WTC11 (cell line): ENCODE measurements around the gene SHISA6. TPM values are rescaled to one million over a fixed set of nuclear protein-coding genes. Genes with fewer than 3 reads are reported as not detected.

Source experiments
- ATAC-seq: fragments of 200-7000 bp; cut with Tn5 transposase; 2 replicates; pipeline ENCODE4 v1.10.0; 2021; ENCODE audit warnings: mild to moderate bottlenecking, moderate library complexity
- CTCF ChIA-PET: fragments of 300-600 bp; sonication (Branson Sonifier 250); formaldehyde crosslinking; loops from one replicate; lab custom pipeline; 2021; ENCODE audit warnings: antibody characterized with exemption; lab: Charles Lee
- POLR2A ChIA-PET: fragments of 350-600 bp; sonication (Branson Sonifier 250); formaldehyde crosslinking; loops from one replicate; lab custom pipeline; 2021; ENCODE audit warnings: antibody characterized with exemption; lab: Charles Lee
- DNase-seq: peaks from one replicate; pipeline ENCODE4 v3.0.0; 2021; ENCODE audit warnings: low spot score
- H3K27ac Mint-ChIP-seq: 2 replicates; pipeline ENCODE4 v1.8.0; 2021; ENCODE audit warnings: mixed read lengths
- H3K27me3 Mint-ChIP-seq: 2 replicates; pipeline ENCODE4 v1.8.0; 2021; ENCODE audit warnings: low read depth, mild to moderate bottlenecking, moderate library complexity, mixed read lengths
- H3K36me3 Mint-ChIP-seq: 2 replicates; pipeline ENCODE4 v1.8.0; 2021; ENCODE audit warnings: mixed read lengths
- H3K4me1 Mint-ChIP-seq: 2 replicates; pipeline ENCODE4 v1.8.0; 2022; ENCODE audit warnings: mixed read lengths
- H3K4me3 Mint-ChIP-seq: 2 replicates; pipeline ENCODE4 v1.8.0; 2021; ENCODE audit warnings: mild to moderate bottlenecking, moderate library complexity, mixed read lengths
- H3K9me3 Mint-ChIP-seq: 2 replicates; pipeline ENCODE4 v1.8.0; 2021; ENCODE audit warnings: mixed read lengths
- E2F4 ChIP-seq: sonication (generic); formaldehyde crosslinking; IDR thresholded peaks from 2 replicates; pipeline ENCODE4 v1.8.1; 2022; ENCODE audit warnings: low read depth, mild to moderate bottlenecking, moderate library complexity, missing genetic modification reagents, borderline replicate concordance
- ERG ChIP-seq: fragments of 250-450 bp; sonication (Bioruptor Pico); IDR thresholded peaks from 2 replicates; pipeline ENCODE4 v1.8.0; 2021; ENCODE audit warnings: mild to moderate bottlenecking
- FOXP1 ChIP-seq: sonication (generic); formaldehyde crosslinking; IDR thresholded peaks from 2 replicates; pipeline ENCODE4 v1.8.0; 2022; ENCODE audit warnings: missing genetic modification reagents, mild to moderate bottlenecking, moderate library complexity, borderline replicate concordance
- GABPB1 ChIP-seq: sonication (generic); formaldehyde crosslinking; IDR thresholded peaks from 2 replicates; pipeline ENCODE4 v1.8.1; 2023; ENCODE audit warnings: mild to moderate bottlenecking, missing genetic modification reagents
- KAT7 ChIP-seq: sonication (generic); formaldehyde crosslinking; IDR thresholded peaks from 2 replicates; pipeline ENCODE4 v1.8.1; 2023; ENCODE audit warnings: missing genetic modification reagents, mild to moderate bottlenecking, borderline replicate concordance
- MLX ChIP-seq: sonication (generic); formaldehyde crosslinking; IDR thresholded peaks from 2 replicates; pipeline ENCODE4 v1.8.1; 2023; ENCODE audit warnings: mild to moderate bottlenecking, missing genetic modification reagents, moderate library complexity
- NFATC4 ChIP-seq: fragments of 250-450 bp; sonication (Bioruptor Pico); IDR thresholded peaks from 2 replicates; pipeline ENCODE4 v1.9.0; 2021; ENCODE audit warnings: mild to moderate bottlenecking
- NFE2L1 ChIP-seq: sonication (generic); formaldehyde crosslinking; IDR thresholded peaks from 2 replicates; pipeline ENCODE4 v1.8.1; 2023; ENCODE audit warnings: missing genetic modification reagents
- NFYB ChIP-seq: sonication (generic); formaldehyde crosslinking; conservative IDR thresholded peaks from 2 replicates; pipeline ENCODE4 v1.8.0; 2022; ENCODE audit warnings: low read depth, missing genetic modification reagents
- NR1H2 ChIP-seq: sonication (generic); formaldehyde crosslinking; IDR thresholded peaks from 2 replicates; pipeline ENCODE4 v1.9.0; 2021; ENCODE audit warnings: mild to moderate bottlenecking, moderate library complexity, missing genetic modification reagents
- NR2C2 ChIP-seq: sonication (generic); formaldehyde crosslinking; IDR thresholded peaks from 2 replicates; pipeline ENCODE4 v1.8.0; 2022; ENCODE audit warnings: mild to moderate bottlenecking, missing genetic modification reagents
- PRRX2 ChIP-seq: fragments of 250-450 bp; sonication (Bioruptor Pico); IDR thresholded peaks from 2 replicates; pipeline ENCODE4 v1.8.0; 2021; ENCODE audit warnings: mild to moderate bottlenecking
- SMAD4 ChIP-seq: sonication (generic); formaldehyde crosslinking; IDR thresholded peaks from 2 replicates; pipeline ENCODE4 v1.8.0; 2022; ENCODE audit warnings: mild to moderate bottlenecking, missing genetic modification reagents
- SP1 ChIP-seq: sonication (generic); formaldehyde crosslinking; conservative IDR thresholded peaks from 2 replicates; pipeline ENCODE4 v1.8.1; 2022; ENCODE audit warnings: missing genetic modification reagents
- TEAD4 ChIP-seq: sonication (generic); formaldehyde crosslinking; IDR thresholded peaks from 2 replicates; pipeline ENCODE4 v1.8.0; 2022; ENCODE audit warnings: mild to moderate bottlenecking, missing genetic modification reagents
- TP53 ChIP-seq: sonication (generic); formaldehyde crosslinking; IDR thresholded peaks from 2 replicates; pipeline ENCODE4 v1.8.1; 2023; ENCODE audit warnings: mild to moderate bottlenecking, missing genetic modification reagents
- ZNF263 ChIP-seq: sonication (generic); formaldehyde crosslinking; IDR thresholded peaks from 2 replicates; pipeline ENCODE4 v1.8.1; 2022; ENCODE audit warnings: low read depth, mild to moderate bottlenecking, moderate library complexity, missing genetic modification reagents
- ZNF317 ChIP-seq: sonication (generic); formaldehyde crosslinking; IDR thresholded peaks from 2 replicates; pipeline ENCODE4 v1.8.1; 2023; ENCODE audit warnings: low read depth, mild to moderate bottlenecking, moderate library complexity, missing genetic modification reagents, borderline replicate concordance
- ZNF671 ChIP-seq: fragments of 250-450 bp; sonication (Bioruptor Pico); IDR thresholded peaks from 2 replicates; pipeline ENCODE4 v1.8.0; 2021; ENCODE audit warnings: mild to moderate bottlenecking
- total RNA-seq: library from RNA; stranded (reverse); gene quantifications from 3 replicates; pipeline ENCODE4 v1.2.3, GENCODE V29; 2021
- TF ChIP-seq, protein P1 (sequence below): sonication (generic); formaldehyde crosslinking; IDR thresholded peaks from 2 replicates; pipeline ENCODE4 v1.8.1; 2022; ENCODE audit warnings: mild to moderate bottlenecking, missing genetic modification reagents, moderate library complexity, borderline replicate concordance
- TF ChIP-seq, protein P2 (sequence below): fragments of 250-450 bp; sonication (Bioruptor Pico); IDR thresholded peaks from 2 replicates; pipeline ENCODE4 v1.9.0; 2021; ENCODE audit warnings: mild to moderate bottlenecking
- TF ChIP-seq, protein P3 (sequence below): sonication (generic); formaldehyde crosslinking; conservative IDR thresholded peaks from 2 replicates; pipeline ENCODE4 v1.8.1; 2022; ENCODE audit warnings: mild to moderate bottlenecking, missing genetic modification reagents
- TF ChIP-seq, protein P4 (sequence below): sonication (generic); formaldehyde crosslinking; IDR thresholded peaks from 2 replicates; pipeline ENCODE4 v1.8.0; 2022; ENCODE audit warnings: mild to moderate bottlenecking, missing genetic modification reagents

The SHISA6 gene
- total RNA-seq, 1 experiment from 2014 or later: 1.1 TPM

DNA sequence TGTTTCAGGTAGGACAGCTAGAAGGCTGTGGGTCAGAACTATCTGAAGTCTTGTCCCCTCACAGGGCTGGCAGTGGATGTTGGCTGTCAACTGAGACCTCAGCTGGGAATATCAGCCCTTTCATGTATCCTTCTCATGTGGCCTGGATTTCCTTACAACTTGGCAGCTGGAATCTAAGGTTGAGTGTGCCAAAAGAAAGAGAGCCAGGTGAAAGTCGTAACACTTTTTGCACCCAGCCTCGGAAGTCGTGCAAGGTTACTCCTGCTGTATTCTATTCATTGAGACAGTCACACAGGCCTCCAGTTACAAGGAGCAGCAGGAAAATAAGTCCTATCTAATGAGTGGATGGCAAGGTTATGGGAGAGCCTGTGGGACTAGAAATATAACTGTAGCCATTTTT, 304.7 kb downstream of the SHISA6 start (continued):
- no peak for TF ChIP-seq ZNF263
- TF ChIP-seq, protein P1, sequence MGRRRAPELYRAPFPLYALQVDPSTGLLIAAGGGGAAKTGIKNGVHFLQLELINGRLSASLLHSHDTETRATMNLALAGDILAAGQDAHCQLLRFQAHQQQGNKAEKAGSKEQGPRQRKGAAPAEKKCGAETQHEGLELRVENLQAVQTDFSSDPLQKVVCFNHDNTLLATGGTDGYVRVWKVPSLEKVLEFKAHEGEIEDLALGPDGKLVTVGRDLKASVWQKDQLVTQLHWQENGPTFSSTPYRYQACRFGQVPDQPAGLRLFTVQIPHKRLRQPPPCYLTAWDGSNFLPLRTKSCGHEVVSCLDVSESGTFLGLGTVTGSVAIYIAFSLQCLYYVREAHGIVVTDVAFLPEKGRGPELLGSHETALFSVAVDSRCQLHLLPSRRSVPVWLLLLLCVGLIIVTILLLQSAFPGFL (CRISPR knock-in tag): no peak
- no peak for TF ChIP-seq NFE2L1 (CRISPR knock-in tag)
- TF ChIP-seq, protein P2, sequence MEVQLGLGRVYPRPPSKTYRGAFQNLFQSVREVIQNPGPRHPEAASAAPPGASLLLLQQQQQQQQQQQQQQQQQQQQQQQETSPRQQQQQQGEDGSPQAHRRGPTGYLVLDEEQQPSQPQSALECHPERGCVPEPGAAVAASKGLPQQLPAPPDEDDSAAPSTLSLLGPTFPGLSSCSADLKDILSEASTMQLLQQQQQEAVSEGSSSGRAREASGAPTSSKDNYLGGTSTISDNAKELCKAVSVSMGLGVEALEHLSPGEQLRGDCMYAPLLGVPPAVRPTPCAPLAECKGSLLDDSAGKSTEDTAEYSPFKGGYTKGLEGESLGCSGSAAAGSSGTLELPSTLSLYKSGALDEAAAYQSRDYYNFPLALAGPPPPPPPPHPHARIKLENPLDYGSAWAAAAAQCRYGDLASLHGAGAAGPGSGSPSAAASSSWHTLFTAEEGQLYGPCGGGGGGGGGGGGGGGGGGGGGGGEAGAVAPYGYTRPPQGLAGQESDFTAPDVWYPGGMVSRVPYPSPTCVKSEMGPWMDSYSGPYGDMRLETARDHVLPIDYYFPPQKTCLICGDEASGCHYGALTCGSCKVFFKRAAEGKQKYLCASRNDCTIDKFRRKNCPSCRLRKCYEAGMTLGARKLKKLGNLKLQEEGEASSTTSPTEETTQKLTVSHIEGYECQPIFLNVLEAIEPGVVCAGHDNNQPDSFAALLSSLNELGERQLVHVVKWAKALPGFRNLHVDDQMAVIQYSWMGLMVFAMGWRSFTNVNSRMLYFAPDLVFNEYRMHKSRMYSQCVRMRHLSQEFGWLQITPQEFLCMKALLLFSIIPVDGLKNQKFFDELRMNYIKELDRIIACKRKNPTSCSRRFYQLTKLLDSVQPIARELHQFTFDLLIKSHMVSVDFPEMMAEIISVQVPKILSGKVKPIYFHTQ (CRISPR knock-in tag): no peak
- TF ChIP-seq GABPB1 (CRISPR knock-in tag): no peak
- no peak for TF ChIP-seq NFATC4 (CRISPR knock-in tag)
- no peak for TF ChIP-seq TEAD4 (CRISPR knock-in tag)
- no peak for TF ChIP-seq MLX (CRISPR knock-in tag)
- TF ChIP-seq, all 79 proteins: peak for 0

DNA sequence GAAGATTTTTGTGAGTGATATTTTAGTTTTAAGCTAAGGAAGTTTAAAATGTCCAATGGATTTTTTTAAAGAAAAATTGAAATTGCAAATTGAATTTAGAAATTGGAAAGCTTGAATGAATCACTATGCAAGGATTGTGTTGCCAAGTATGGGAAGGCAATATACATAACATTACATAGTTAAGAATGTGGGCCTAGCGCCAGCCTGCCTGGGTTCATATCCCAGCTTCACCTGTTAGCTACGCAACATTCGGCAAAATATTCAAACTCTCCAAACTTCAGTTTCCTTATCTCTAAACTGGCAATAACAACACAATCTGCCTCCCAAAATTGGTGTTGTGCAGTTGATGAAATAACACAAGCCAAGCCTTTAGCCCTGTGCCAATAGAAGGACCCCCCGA, 306.8 kb downstream of the SHISA6 start:
- Mint-ChIP-seq H3K4me3 (no peak overlapping the region), H3K36me3 (peaks cover 63% of the 10 kb centered on the region), H3K27ac (no peak overlapping the region), H3K4me1 (no peaks in the 10 kb centered on the region), H3K27me3 (peaks cover 6% of the 10 kb centered on the region), H3K9me3 (peaks cover 87% of the 10 kb centered on the region)
- ChIA-PET CTCF (no interaction called here), POLR2A (no interaction called here)
- ATAC-seq (no peak), DNase-seq (no peak)
- TF ChIP-seq GABPB1 (CRISPR knock-in tag): no peak
- no peak for TF ChIP-seq SMAD4
- no peak for TF ChIP-seq SP1
- no peak for TF ChIP-seq ZNF671 (CRISPR knock-in tag)
- TF ChIP-seq FOXP1 (CRISPR knock-in tag): no peak
- no peak for TF ChIP-seq E2F4 (CRISPR knock-in tag)
- TF ChIP-seq, protein P3, sequence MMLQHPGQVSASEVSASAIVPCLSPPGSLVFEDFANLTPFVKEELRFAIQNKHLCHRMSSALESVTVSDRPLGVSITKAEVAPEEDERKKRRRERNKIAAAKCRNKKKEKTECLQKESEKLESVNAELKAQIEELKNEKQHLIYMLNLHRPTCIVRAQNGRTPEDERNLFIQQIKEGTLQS (CRISPR knock-in tag): no peak
- no peak for TF ChIP-seq PRRX2 (CRISPR knock-in tag)
- TF ChIP-seq, protein P4, sequence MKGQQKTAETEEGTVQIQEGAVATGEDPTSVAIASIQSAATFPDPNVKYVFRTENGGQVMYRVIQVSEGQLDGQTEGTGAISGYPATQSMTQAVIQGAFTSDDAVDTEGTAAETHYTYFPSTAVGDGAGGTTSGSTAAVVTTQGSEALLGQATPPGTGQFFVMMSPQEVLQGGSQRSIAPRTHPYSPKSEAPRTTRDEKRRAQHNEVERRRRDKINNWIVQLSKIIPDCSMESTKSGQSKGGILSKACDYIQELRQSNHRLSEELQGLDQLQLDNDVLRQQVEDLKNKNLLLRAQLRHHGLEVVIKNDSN (CRISPR knock-in tag): no peak

GRCh38 chr17:11548398-11548797, 307.4 kb downstream of the SHISA6 start:
- ChIA-PET POLR2A (no interaction called here), CTCF (no interaction called here)
- TF ChIP-seq ZNF317 (CRISPR knock-in tag) (no peak), KAT7 (CRISPR knock-in tag) (no peak), NR2C2 (CRISPR knock-in tag) (no peak), ERG (CRISPR knock-in tag) (no peak), NR1H2 (CRISPR knock-in tag) (no peak), GABPB1 (CRISPR knock-in tag) (no peak), NFYB (CRISPR knock-in tag) (no peak), TP53 (no peak)
- TF ChIP-seq, protein P3 (CRISPR knock-in tag): no peak
- Mint-ChIP-seq H3K27me3 (peaks cover 7% of the 10 kb centered on the region), H3K27ac (no peak overlapping the region), H3K9me3 (peaks cover 86% of the 10 kb centered on the region), H3K4me3 (no peak overlapping the region), H3K36me3 (peaks cover 66% of the 10 kb centered on the region), H3K4me1 (no peaks in the 10 kb centered on the region)
- ATAC-seq (no peak), DNase-seq (no peak)
